KMS-11 (cell line): ENCODE results near the gene DDX1.
"Not testable (repeated sequence)": the region's sequence is repeated elsewhere in the genome, so short reads cannot be mapped to it uniquely, and the experiment has no call there.

Source experiments
- H2AFZ ChIP-seq: fragments of 200-600 bp; sonication (generic); 2 replicates; pipeline ENCODE4 v1.6.1; 2016; ENCODE audit warnings: antibody characterized with exemption, mixed run types, low read depth
- H3K27ac ChIP-seq: fragments of 200-600 bp; sonication (generic); 2 replicates; pipeline ENCODE4 v1.6.1; 2016; ENCODE audit warnings: mild to moderate bottlenecking, mixed run types
- H3K27me3 ChIP-seq: fragments of 200-600 bp; sonication (generic); 2 replicates; pipeline ENCODE4 v1.6.1; 2017; ENCODE audit warnings: mild to moderate bottlenecking, low read depth, mixed run types, moderate library complexity; ENCODE audit not compliant: insufficient read depth
- H3K36me3 ChIP-seq: fragments of 200-600 bp; sonication (generic); 2 replicates; pipeline ENCODE4 v1.6.1; 2017; ENCODE audit warnings: mild to moderate bottlenecking, mixed run types; ENCODE audit not compliant: insufficient read depth
- H3K4me1 ChIP-seq: fragments of 200-600 bp; sonication (generic); 2 replicates; pipeline ENCODE4 v1.6.1; 2016; ENCODE audit warnings: mild to moderate bottlenecking, low read depth, mixed run types; ENCODE audit not compliant: poor library complexity, severe bottlenecking
- H3K4me2 ChIP-seq: fragments of 200-600 bp; sonication (generic); 2 replicates; pipeline ENCODE4 v1.7.0; 2016; ENCODE audit warnings: mild to moderate bottlenecking, mixed run types
- H3K4me3 ChIP-seq: fragments of 200-600 bp; sonication (generic); IDR thresholded peaks from 2 replicates; pipeline ENCODE4 v1.6.1; 2017; ENCODE audit warnings: low read depth, low read length, mixed read lengths; ENCODE audit not compliant: insufficient read depth
- H3K79me2 ChIP-seq: fragments of 200-600 bp; sonication (generic); 2 replicates; pipeline ENCODE4 v1.6.1; 2016; ENCODE audit warnings: low read depth, mixed run types; ENCODE audit not compliant: insufficient read depth
- H3K9ac ChIP-seq: fragments of 200-600 bp; sonication (generic); 2 replicates; pipeline ENCODE4 v1.6.1; 2016; ENCODE audit warnings: mild to moderate bottlenecking, mixed run types
- H4K20me1 ChIP-seq: fragments of 200-600 bp; sonication (generic); 2 replicates; pipeline ENCODE4 v1.6.1; 2016; ENCODE audit warnings: mild to moderate bottlenecking, mixed run types; ENCODE audit not compliant: insufficient read depth
- TF ChIP-seq, protein P1 (sequence below): fragments of 200-600 bp; sonication (generic); conservative IDR thresholded peaks from 2 replicates; pipeline ENCODE4 v1.6.1; 2017; ENCODE audit warnings: low read depth, mild to moderate bottlenecking, antibody characterized with exemption, low read length, moderate library complexity, mixed read lengths

The DDX1 gene

DNA sequence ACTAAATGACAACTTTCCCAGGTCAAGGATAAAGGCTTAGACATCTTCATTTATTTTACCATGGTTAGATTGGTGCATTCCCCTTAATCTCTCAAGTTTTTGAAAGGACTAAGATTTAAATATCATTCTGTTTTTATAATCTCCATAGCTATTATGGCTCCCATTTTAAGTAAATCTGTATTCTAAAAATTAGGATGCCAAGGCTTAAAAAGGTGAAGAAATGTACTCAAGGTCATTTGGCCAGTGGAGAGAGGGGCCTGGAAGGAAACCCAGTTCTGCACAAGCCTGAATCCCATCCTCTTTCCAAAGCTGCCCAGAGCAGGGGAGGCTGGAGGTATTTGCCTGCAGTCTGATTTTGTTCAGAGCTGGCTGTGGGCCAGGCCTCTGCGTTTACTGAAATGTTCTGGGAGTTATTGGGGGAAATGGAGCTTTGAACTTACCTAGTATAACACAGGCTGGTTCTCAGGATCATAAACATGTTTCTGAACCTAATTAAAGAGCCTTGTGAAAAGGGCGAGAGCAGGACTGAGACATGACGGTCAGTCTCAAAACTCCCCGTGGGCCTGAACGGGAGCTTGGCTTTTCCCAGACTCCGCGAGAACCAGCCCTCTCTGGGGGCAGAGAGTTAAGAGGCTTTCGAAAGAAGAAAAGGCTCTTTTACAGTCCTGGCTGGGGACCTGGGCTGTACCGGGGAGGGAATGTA lies 85.6 kb downstream of the DDX1 start:
- no peak overlapping the region for H3K27ac ChIP-seq
- TF ChIP-seq, protein P1, sequence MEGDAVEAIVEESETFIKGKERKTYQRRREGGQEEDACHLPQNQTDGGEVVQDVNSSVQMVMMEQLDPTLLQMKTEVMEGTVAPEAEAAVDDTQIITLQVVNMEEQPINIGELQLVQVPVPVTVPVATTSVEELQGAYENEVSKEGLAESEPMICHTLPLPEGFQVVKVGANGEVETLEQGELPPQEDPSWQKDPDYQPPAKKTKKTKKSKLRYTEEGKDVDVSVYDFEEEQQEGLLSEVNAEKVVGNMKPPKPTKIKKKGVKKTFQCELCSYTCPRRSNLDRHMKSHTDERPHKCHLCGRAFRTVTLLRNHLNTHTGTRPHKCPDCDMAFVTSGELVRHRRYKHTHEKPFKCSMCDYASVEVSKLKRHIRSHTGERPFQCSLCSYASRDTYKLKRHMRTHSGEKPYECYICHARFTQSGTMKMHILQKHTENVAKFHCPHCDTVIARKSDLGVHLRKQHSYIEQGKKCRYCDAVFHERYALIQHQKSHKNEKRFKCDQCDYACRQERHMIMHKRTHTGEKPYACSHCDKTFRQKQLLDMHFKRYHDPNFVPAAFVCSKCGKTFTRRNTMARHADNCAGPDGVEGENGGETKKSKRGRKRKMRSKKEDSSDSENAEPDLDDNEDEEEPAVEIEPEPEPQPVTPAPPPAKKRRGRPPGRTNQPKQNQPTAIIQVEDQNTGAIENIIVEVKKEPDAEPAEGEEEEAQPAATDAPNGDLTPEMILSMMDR, result no peak
- H3K4me3 ChIP-seq, result no peak overlapping the region
- H3K4me2 ChIP-seq, result no peak overlapping the region
- H3K36me3 ChIP-seq, result no peaks in the 10 kb centered on the region
- no peak overlapping the region for H3K9ac ChIP-seq
- no peaks in the 10 kb centered on the region for H3K4me1 ChIP-seq
- no peak overlapping the region for H2AFZ ChIP-seq
- no peaks in the 10 kb centered on the region for H4K20me1 ChIP-seq
- no peaks in the 10 kb centered on the region for H3K79me2 ChIP-seq
- H3K27me3 ChIP-seq, result no peaks in the 10 kb centered on the region

DNA sequence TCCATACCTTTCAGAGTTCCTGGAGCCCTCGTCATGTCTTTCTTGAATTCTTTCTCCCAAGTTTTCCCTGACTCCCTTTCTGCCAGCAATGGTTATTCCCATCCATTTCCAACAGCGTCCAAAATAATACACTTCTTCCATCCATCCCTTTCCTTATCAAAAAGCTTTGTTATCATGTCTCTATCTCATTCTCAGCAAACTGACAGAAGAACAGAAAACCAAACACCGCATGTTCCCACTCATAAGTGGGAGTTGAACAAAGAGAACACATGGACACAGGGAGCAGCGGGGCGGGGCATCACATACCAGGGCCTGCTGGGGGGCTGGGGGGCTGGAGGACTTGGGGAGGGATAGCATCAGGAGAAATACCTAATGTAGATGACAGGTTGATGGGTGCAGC lies 86.7 kb downstream of the DDX1 start:
- no peaks in the 10 kb centered on the region for H3K27me3 ChIP-seq
- H3K36me3 ChIP-seq, result no peaks in the 10 kb centered on the region
- no peak overlapping the region for H3K4me3 ChIP-seq
- no peaks in the 10 kb centered on the region for H4K20me1 ChIP-seq
- TF ChIP-seq, protein P1, result no peak
- no peak overlapping the region for H3K9ac ChIP-seq
- no peaks in the 10 kb centered on the region for H3K4me1 ChIP-seq
- H2AFZ ChIP-seq, result no peak overlapping the region
- no peaks in the 10 kb centered on the region for H3K79me2 ChIP-seq
- H3K27ac ChIP-seq, result no peak overlapping the region
- H3K4me2 ChIP-seq, result no peak overlapping the region

DNA sequence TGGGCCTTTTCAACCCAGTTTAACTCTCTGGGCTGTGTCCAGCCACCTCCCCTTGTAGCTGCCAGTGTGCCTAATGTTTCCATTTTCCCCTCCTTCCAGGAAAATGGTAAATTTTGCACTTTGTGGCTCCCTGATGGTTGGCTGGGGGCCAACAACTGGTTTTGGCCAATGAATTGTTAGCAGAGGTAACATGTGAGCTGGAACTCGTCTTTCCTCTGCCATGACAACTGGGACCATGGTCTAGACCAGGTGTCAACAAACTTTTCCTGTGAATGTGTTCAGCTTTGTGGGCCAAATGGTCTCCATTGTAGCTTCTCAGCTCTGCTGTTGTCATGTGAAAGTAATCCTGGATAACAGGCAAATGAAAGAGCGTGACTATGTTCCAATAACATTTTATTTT lies 87.2 kb downstream of the DDX1 start:
- H3K4me1 ChIP-seq, result no peaks in the 10 kb centered on the region
- no peak overlapping the region for H2AFZ ChIP-seq
- H3K27ac ChIP-seq, result no peak overlapping the region
- H3K36me3 ChIP-seq, result no peaks in the 10 kb centered on the region
- no peak overlapping the region for H3K4me3 ChIP-seq
- no peaks in the 10 kb centered on the region for H3K27me3 ChIP-seq
- TF ChIP-seq, protein P1, result no peak
- H3K4me2 ChIP-seq, result no peak overlapping the region
- H3K79me2 ChIP-seq, result no peaks in the 10 kb centered on the region
- no peak overlapping the region for H3K9ac ChIP-seq
- H4K20me1 ChIP-seq, result no peaks in the 10 kb centered on the region

DNA sequence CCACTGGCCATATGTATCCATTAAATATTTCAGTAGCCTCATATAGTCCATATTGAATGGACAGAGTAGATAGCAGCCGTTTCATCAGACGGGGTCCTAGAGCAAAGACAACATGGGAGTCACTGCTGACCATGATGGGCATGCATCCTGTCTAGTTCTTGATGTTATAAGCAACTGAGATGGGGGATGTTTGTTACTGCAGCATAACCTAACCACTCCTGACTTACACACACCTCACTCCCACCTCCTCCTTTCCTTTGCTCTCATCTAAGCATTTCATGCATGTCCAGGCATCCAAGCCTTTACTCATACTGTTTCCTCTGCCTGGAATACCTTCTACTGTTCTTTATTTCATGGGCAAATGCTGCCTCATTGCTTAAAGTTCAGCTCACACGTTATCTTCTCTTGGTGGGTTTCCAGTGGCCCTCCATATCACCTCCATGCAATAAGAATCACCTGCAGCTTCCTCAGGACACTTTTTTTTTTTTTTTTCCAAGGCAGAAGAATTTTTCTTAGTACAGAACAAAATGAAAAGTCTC lies 87.8 kb downstream of the DDX1 start:
- Histone ChIP-seq H3K27me3 (no peaks in the 10 kb centered on the region), H3K9ac (no peak overlapping the region), H3K79me2 (no peaks in the 10 kb centered on the region), H3K4me1 (no peaks in the 10 kb centered on the region), H3K27ac (no peak overlapping the region), H3K4me3 (no peak overlapping the region), H2AFZ (no peak overlapping the region), H4K20me1 (no peaks in the 10 kb centered on the region), H3K4me2 (no peak overlapping the region), H3K36me3 (no peaks in the 10 kb centered on the region)
- TF ChIP-seq, protein P1, result no peak

DNA sequence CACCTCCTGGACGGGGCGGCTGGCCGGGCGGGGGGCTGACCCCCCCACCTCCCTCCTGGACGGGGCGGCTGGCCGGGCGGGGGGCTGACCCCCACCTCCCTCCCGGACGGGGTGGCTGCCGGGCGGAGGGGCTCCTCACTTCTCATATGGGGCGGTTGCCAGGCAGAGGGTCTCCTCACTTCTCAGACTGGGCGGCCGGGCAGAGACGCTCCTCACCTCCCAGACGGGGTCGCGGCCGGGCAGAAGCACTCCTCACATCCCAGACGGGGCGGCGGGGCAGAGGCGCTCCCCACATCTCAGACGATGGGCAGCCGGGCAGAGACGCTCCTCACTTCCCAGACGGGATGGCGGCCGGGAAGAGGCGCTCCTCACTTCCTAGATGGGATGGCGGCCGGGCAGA lies 88.5 kb downstream of the DDX1 start:
- not testable (repeated sequence) for H3K4me3 ChIP-seq, H3K79me2 ChIP-seq

More for the DNA sequence above, 88.5 kb downstream of the DDX1 start:
- H3K4me2 ChIP-seq, H3K36me3 ChIP-seq, H3K27me3 ChIP-seq, H3K27ac ChIP-seq, H2AFZ ChIP-seq, H3K4me1 ChIP-seq, H4K20me1 ChIP-seq, H3K9ac ChIP-seq: not testable (repeated sequence)
